K562 (cell line): ENCODE results near the gene INPP1. TPM values are rescaled to one million over a fixed set of nuclear protein-coding genes. Genes with fewer than 3 reads are reported as not detected.

Experiments
- CHAMP1 ChIP-seq: fragments of 450-650 bp; IDR thresholded peaks from 2 replicates; pipeline ENCODE4 v1.6.1; 2016; ENCODE audit warnings: mild to moderate bottlenecking
- CHD2 ChIP-seq: IDR thresholded peaks from 2 replicates; pipeline ENCODE4 v1.6.1; 2011; ENCODE audit warnings: low read depth, low read length
- GATA2 ChIP-seq: sonication (generic); formaldehyde crosslinking; IDR thresholded peaks from 2 replicates; pipeline ENCODE4 v1.4.0; 2020; ENCODE audit warnings: mild to moderate bottlenecking, missing genetic modification reagents
- KDM4B ChIP-seq, 2 experiments: fragments of 450-650 bp in 1 of 2; sonication (generic) in 1 of 2; IDR thresholded peaks; 2 replicates each; pipeline ENCODE4 v1.6.1; 2016 to 2017; ENCODE audit warnings: borderline replicate concordance in 2 of 2, antibody characterized with exemption in 1 of 2, low read depth in 1 of 2, mild to moderate bottlenecking in 1 of 2
- MAFF ChIP-seq: IDR thresholded peaks from 2 replicates; pipeline ENCODE4 v1.6.1; 2012; ENCODE audit warnings: low read length, improper control_type of control experiment
- MGA ChIP-seq: fragments of 450-650 bp; IDR thresholded peaks from 2 replicates; pipeline ENCODE4 v1.6.1; 2016; ENCODE audit warnings: mild to moderate bottlenecking, moderate library complexity
- TAF7 ChIP-seq: fragments of 450-650 bp; IDR thresholded peaks from 2 replicates; pipeline ENCODE4 v1.6.1; 2016; ENCODE audit warnings: missing genetic modification characterization, missing compliant biosample characterization
- TAL1 ChIP-seq: fragments of 450-650 bp; IDR thresholded peaks from 2 replicates; pipeline ENCODE4 v1.6.1; 2016; ENCODE audit warnings: mild to moderate bottlenecking
- ZNF3 ChIP-seq: fragments of 250-450 bp; sonication (Bioruptor Pico); IDR thresholded peaks from 2 replicates; pipeline ENCODE4 v1.5.0; 2021; ENCODE audit warnings: mild to moderate bottlenecking, moderate library complexity
- polyA plus RNA-seq, 8 experiments: library from polyadenylated mRNA; depleted of rRNA in 4 of 8; stranded (reverse) in 5 of 8; unstranded in 3 of 8; fragments of >200 nt; fragmentation: Nextera tagmentation in 2 of 8; fragmentation: Illumina TruSeq in 1 of 8; extraction: Ambion mirVana in 2 of 8; extraction: Trizol in 1 of 8; gene quantifications; 2 replicates each; pipeline versions ENCODE4 v1.2.1 to v1.2.3, GENCODE V29; 2011 to 2014; ENCODE audit warnings: inconsistent platforms in 1 of 8, missing spikeins in 1 of 8
- total RNA-seq, 7 experiments: library from RNA; depleted of rRNA in 6 of 7; stranded (reverse); fragments of >200 nt in 6 of 7; fragmentation: Illumina TruSeq in 2 of 7; extraction: Trizol in 2 of 7; gene quantifications; 2 replicates each; pipeline versions ENCODE4 v1.2.1 to v1.2.3, GENCODE V29; 2011 to 2021; ENCODE audit warnings: low replicate concordance in 1 of 7
- TF ChIP-seq, protein P1 (sequence below): fragments of 450-650 bp; IDR thresholded peaks from 2 replicates; pipeline ENCODE4 v1.6.1; 2018; ENCODE audit not compliant: partially characterized antibody

INPP1 gene
- total and polyA plus RNA-seq, 9 of the 15 experiments (the other 6 are each of a cell fraction or from before 2014, with no cell fraction given): 3.7 to 11.8 (median 6.5) TPM

DNA sequence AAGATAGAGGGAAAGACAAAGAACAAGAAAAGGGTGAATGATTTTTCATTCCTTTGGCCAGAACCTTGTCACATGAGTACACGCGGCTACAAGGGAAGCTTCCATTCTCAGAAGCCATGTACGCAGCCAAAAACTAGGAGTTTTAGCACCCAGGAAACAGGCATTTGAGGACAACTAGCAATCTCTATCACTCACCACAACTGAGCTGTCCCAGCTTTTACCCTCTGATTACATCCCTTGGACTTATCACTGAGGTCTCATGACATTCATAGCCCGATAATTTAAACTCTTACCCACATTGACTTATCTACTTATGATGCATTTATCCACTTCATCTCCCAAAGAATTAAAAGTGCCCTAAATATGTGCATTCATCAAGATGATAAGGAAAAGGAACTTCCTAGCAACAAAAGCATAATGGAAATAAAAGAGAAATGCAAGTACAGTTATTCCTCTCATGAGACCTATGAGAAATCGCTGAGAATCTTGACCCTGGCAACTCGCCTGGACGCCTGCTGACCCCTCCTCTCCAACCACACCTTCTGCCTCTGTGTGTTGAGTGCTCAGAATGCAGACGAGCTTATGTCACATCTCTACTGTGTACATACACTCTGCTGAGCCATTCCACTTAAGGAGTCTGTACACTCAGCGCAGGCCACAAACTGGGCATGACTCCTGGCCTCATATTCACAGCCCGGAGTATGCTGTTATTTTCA lies 36.0 kb downstream of the INPP1 start (continued):
- TF ChIP-seq CHAMP1 (no peak), MAFF (no peak), GATA2 (CRISPR knock-in tag) (no peak), KDM4B (IDR thresholded peaks at IDR 0.05; ENCODE audit: borderline replicate concordance in 2 of 2, low read depth in 1 of 2) (no peak), MGA (0 out of 2 replicates have a peak, but pooled peaks have one; percentile 8), ZNF3 (CRISPR knock-in tag) (no peak), CHD2 (no peak), TAF7 (no peak), TAL1 (peak; percentile 73)
- TF ChIP-seq, protein P1, sequence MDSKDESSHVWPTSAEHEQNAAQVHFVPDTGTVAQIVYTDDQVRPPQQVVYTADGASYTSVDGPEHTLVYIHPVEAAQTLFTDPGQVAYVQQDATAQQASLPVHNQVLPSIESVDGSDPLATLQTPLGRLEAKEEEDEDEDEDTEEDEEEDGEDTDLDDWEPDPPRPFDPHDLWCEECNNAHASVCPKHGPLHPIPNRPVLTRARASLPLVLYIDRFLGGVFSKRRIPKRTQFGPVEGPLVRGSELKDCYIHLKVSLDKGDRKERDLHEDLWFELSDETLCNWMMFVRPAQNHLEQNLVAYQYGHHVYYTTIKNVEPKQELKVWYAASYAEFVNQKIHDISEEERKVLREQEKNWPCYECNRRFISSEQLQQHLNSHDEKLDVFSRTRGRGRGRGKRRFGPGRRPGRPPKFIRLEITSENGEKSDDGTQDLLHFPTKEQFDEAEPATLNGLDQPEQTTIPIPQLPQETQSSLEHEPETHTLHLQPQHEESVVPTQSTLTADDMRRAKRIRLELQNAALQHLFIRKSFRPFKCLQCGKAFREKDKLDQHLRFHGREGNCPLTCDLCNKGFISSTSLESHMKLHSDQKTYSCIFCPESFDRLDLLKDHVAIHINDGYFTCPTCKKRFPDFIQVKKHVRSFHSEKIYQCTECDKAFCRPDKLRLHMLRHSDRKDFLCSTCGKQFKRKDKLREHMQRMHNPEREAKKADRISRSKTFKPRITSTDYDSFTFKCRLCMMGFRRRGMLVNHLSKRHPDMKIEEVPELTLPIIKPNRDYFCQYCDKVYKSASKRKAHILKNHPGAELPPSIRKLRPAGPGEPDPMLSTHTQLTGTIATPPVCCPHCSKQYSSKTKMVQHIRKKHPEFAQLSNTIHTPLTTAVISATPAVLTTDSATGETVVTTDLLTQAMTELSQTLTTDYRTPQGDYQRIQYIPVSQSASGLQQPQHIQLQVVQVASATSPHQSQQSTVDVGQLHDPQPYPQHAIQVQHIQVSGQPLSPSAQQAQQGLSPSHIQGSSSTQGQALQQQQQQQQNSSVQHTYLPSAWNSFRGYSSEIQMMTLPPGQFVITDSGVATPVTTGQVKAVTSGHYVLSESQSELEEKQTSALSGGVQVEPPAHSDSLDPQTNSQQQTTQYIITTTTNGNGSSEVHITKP: no peak
